Astrocyte (in vitro differentiated cells and primary cell): ENCODE results near the gene PRMT9. TPM values are rescaled to one million over a fixed set of nuclear protein-coding genes. Genes with fewer than 3 reads are reported as not detected.

Experiments used
- DNase-seq: peaks from one replicate; pipeline ENCODE4 v3.0.0-alpha.2; 2010; ENCODE audit warnings: low read depth
- FAIRE-seq: peaks from 2 replicates; lab custom pipeline; 2011; peaks lifted over from hg19 to GRCh38; lab: Jason Lieb, UNC
- H2AFZ ChIP-seq: 2 replicates; pipeline ENCODE4 v1.6.0; 2012; ENCODE audit warnings: low read depth, low read length, inconsistent platforms
- H3K27ac ChIP-seq: 2 replicates; pipeline ENCODE4 v1.5.1; 2011; ENCODE audit warnings: low read depth, low read length, inconsistent platforms
- H3K27me3 ChIP-seq: 2 replicates; pipeline ENCODE4 v1.6.0; 2011; ENCODE audit warnings: low read length, inconsistent platforms; ENCODE audit not compliant: insufficient read depth
- H3K36me3 ChIP-seq: 2 replicates; pipeline ENCODE4 v1.5.1; 2011; ENCODE audit warnings: low read length, inconsistent platforms; ENCODE audit not compliant: insufficient read depth
- H3K4me1 ChIP-seq: 2 replicates; pipeline ENCODE4 v1.5.1; 2011; ENCODE audit warnings: low read length, inconsistent platforms; ENCODE audit not compliant: insufficient read depth
- H3K4me2 ChIP-seq: 2 replicates; pipeline ENCODE4 v1.6.0; 2012; ENCODE audit warnings: low read length, inconsistent platforms
- H3K4me3 ChIP-seq: 2 replicates; pipeline ENCODE4 v1.5.1; 2011; ENCODE audit warnings: low read depth, mild to moderate bottlenecking, low read length, inconsistent platforms; ENCODE audit not compliant: insufficient read depth
- H3K79me2 ChIP-seq: 2 replicates; pipeline ENCODE4 v1.6.0; 2012; ENCODE audit warnings: mild to moderate bottlenecking, low read length, inconsistent platforms; ENCODE audit not compliant: insufficient read depth
- H3K9ac ChIP-seq: 2 replicates; pipeline ENCODE4 v1.6.0; 2012; ENCODE audit warnings: mild to moderate bottlenecking, low read length, inconsistent platforms
- H3K9me3 ChIP-seq: 2 replicates; pipeline ENCODE4 v1.5.1; 2012; ENCODE audit warnings: low read depth, mild to moderate bottlenecking, low read length, inconsistent platforms; ENCODE audit not compliant: insufficient read depth
- H4K20me1 ChIP-seq: 2 replicates; pipeline ENCODE4 v1.6.0; 2012; ENCODE audit warnings: low read length, inconsistent platforms; ENCODE audit not compliant: insufficient read depth
- H3K27ac Mint-ChIP-seq: one replicate; pipeline ENCODE4 v1.8.0; 2021; ENCODE audit warnings: mild to moderate bottlenecking, mixed read lengths; ENCODE audit not compliant: unreplicated experiment
- H3K27me3 Mint-ChIP-seq: one replicate; pipeline ENCODE4 v1.8.0; 2021; ENCODE audit warnings: low read depth, mixed read lengths; ENCODE audit not compliant: unreplicated experiment
- H3K36me3 Mint-ChIP-seq: one replicate; pipeline ENCODE4 v1.8.0; 2021; ENCODE audit warnings: low read depth, mixed read lengths; ENCODE audit not compliant: unreplicated experiment
- H3K4me1 Mint-ChIP-seq: one replicate; pipeline ENCODE4 v1.8.0; 2021; ENCODE audit warnings: low read depth, mixed read lengths; ENCODE audit not compliant: unreplicated experiment
- H3K4me3 Mint-ChIP-seq: one replicate; pipeline ENCODE4 v1.8.0; 2021; ENCODE audit warnings: mild to moderate bottlenecking, moderate library complexity, mixed read lengths; ENCODE audit not compliant: unreplicated experiment
- H3K9me3 Mint-ChIP-seq: one replicate; pipeline ENCODE4 v1.8.0; 2021; ENCODE audit warnings: mild to moderate bottlenecking, mixed read lengths; ENCODE audit not compliant: unreplicated experiment
- EZH2 ChIP-seq: IDR thresholded peaks from 2 replicates; pipeline ENCODE4 v1.6.1; 2012; ENCODE audit warnings: mild to moderate bottlenecking, low read length, inconsistent platforms; ENCODE audit not compliant: insufficient read depth
- total RNA-seq: library from RNA; stranded (reverse); gene quantifications from 2 replicates; pipeline ENCODE4 v1.2.1, GENCODE V29; 2021
- TF ChIP-seq, protein P1 (sequence below): IDR thresholded peaks from 2 replicates; pipeline ENCODE4 v1.5.1; 2011; ENCODE audit warnings: low read depth, mild to moderate bottlenecking, inconsistent platforms, low read length, moderate library complexity; ENCODE audit not compliant: insufficient read depth

Gene PRMT9
- total RNA-seq, 1 donor from 2014 or later: 8.4 TPM

- H3K79me2 ChIP-seq: peaks cover 10% of the 10 kb centered on the region
- no peaks in the 10 kb centered on the region for H3K9me3 Mint-ChIP-seq
- H3K4me3 Mint-ChIP-seq: no peak overlapping the region
- no peaks in the 10 kb centered on the region for H3K4me1 ChIP-seq
- no peaks in the 10 kb centered on the region for H3K27me3 Mint-ChIP-seq
- FAIRE-seq (no peak), DNase-seq (no peak)
- TF ChIP-seq, protein P1, sequence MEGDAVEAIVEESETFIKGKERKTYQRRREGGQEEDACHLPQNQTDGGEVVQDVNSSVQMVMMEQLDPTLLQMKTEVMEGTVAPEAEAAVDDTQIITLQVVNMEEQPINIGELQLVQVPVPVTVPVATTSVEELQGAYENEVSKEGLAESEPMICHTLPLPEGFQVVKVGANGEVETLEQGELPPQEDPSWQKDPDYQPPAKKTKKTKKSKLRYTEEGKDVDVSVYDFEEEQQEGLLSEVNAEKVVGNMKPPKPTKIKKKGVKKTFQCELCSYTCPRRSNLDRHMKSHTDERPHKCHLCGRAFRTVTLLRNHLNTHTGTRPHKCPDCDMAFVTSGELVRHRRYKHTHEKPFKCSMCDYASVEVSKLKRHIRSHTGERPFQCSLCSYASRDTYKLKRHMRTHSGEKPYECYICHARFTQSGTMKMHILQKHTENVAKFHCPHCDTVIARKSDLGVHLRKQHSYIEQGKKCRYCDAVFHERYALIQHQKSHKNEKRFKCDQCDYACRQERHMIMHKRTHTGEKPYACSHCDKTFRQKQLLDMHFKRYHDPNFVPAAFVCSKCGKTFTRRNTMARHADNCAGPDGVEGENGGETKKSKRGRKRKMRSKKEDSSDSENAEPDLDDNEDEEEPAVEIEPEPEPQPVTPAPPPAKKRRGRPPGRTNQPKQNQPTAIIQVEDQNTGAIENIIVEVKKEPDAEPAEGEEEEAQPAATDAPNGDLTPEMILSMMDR: no peak
- TF ChIP-seq EZH2: no peak
- H3K4me3 ChIP-seq: no peak overlapping the region
- peaks cover 6% of the 10 kb centered on the region for H3K36me3 Mint-ChIP-seq
- H3K9ac ChIP-seq: no peak overlapping the region
- H3K4me1 Mint-ChIP-seq: no peaks in the 10 kb centered on the region
- no peak overlapping the region for H3K4me2 ChIP-seq
- peaks cover 8% of the 10 kb centered on the region for H4K20me1 ChIP-seq
- no peak overlapping the region for H2AFZ ChIP-seq
- H3K27ac Mint-ChIP-seq: no peak overlapping the region
- H3K36me3 ChIP-seq: no peaks in the 10 kb centered on the region
- no peaks in the 10 kb centered on the region for H3K27me3 ChIP-seq
- no peak overlapping the region for H3K27ac ChIP-seq
- H3K9me3 ChIP-seq: no peaks in the 10 kb centered on the region
Observed at GRCh38 chr4:147674073-147674472, 9.9 kb downstream of the PRMT9 start.

DNA sequence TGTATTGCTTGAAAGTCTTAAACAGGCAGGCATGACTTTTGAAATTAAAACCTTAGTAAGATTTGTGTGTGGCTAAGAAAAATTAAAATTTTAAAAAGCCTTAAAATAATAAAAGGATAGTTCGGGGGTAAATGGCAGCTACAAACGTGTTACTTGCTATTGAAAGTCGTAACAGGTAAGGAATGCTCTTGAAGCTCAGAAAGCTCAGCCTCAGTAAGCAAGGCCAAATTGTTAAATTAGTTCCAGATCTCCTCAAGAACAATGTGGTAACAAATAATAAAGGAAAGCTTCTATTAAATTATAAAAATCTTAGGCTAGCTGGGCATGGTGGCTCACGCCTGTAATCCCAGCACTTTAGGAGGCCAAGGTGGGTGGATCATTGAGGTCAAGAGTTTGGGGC lies 25.5 kb downstream of the PRMT9 start:
- Mint-ChIP-seq H3K4me3 (no peak overlapping the region), H3K4me1 (no peaks in the 10 kb centered on the region), H3K27ac (no peak overlapping the region), H3K27me3 (no peaks in the 10 kb centered on the region), H3K36me3 (peaks cover 5% of the 10 kb centered on the region), H3K9me3 (no peaks in the 10 kb centered on the region)
- no peak for DNase-seq
- no peak overlapping the region for H3K4me3 ChIP-seq
- H3K4me2 ChIP-seq: no peak overlapping the region
- H3K36me3 ChIP-seq: peaks cover 19% of the 10 kb centered on the region
- H3K79me2 ChIP-seq: no peaks in the 10 kb centered on the region
- H2AFZ ChIP-seq: no peak overlapping the region
- H3K9me3 ChIP-seq: no peaks in the 10 kb centered on the region
- H3K4me1 ChIP-seq: no peaks in the 10 kb centered on the region
- H4K20me1 ChIP-seq: no peaks in the 10 kb centered on the region
- H3K9ac ChIP-seq: no peak overlapping the region
- no peak for FAIRE-seq
- H3K27ac ChIP-seq: no peak overlapping the region
- H3K27me3 ChIP-seq: no peaks in the 10 kb centered on the region
- TF ChIP-seq EZH2: no peak
- TF ChIP-seq, protein P1: no peak

DNA sequence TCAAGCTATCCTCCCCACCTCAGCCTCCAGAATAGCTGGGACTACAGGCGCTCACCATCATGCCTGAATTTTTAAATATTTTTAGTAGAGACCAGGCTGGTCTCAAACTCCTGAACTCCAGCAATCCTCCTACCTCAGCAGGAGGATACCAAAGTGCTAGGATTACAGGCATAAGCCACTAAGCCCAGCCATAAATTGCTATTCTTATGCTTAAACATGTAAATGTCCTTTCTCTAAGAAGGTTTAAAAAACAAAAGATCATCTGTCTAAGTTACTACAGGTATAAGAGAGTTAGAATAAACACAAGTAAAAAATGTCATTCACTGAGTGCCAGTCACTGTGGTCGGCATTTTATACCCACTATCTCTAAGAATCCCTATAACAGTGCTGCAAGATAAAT lies 28.3 kb downstream of the PRMT9 start:
- Mint-ChIP-seq H3K4me3 (no peak overlapping the region), H3K9me3 (no peaks in the 10 kb centered on the region), H3K27ac (no peak overlapping the region), H3K27me3 (no peaks in the 10 kb centered on the region), H3K4me1 (no peaks in the 10 kb centered on the region), H3K36me3 (peaks cover 6% of the 10 kb centered on the region)
- H3K9ac ChIP-seq: no peak overlapping the region
- H2AFZ ChIP-seq: no peak overlapping the region
- TF ChIP-seq, protein P1: no peak
- no peak for TF ChIP-seq EZH2
- no peaks in the 10 kb centered on the region for H4K20me1 ChIP-seq
- no peak overlapping the region for H3K4me2 ChIP-seq
- H3K27me3 ChIP-seq: no peaks in the 10 kb centered on the region
- H3K36me3 ChIP-seq: peaks cover 17% of the 10 kb centered on the region
- no peaks in the 10 kb centered on the region for H3K79me2 ChIP-seq
- no peak overlapping the region for H3K27ac ChIP-seq
- FAIRE-seq (no peak), DNase-seq (no peak)
- no peak overlapping the region for H3K4me3 ChIP-seq
- H3K9me3 ChIP-seq: no peaks in the 10 kb centered on the region
- H3K4me1 ChIP-seq: no peaks in the 10 kb centered on the region
